CD4-positive, alpha-beta T cell (primary cell): ENCODE data around the gene GBP7. TPM values are rescaled to one million over a fixed set of nuclear protein-coding genes. Genes with fewer than 3 reads are reported as not detected.

Source experiments
- ATAC-seq: fragments of 200-7000 bp; cut with Tn5 transposase; one replicate; pipeline ENCODE4 v1.10.0; 2022; ENCODE audit warnings: mild to moderate bottlenecking; ENCODE audit not compliant: poor library complexity
- CTCF ChIA-PET: fragments of 350-600 bp; sonication (Branson Sonifier 250); formaldehyde crosslinking; loops from one replicate; lab custom pipeline; 2021; ENCODE audit warnings: antibody characterized with exemption, inconsistent platforms; lab: Charles Lee
- POLR2A ChIA-PET: fragments of 350-600 bp; sonication (Branson Sonifier 250); formaldehyde crosslinking; loops from one replicate; lab custom pipeline; 2021; ENCODE audit warnings: antibody characterized with exemption, inconsistent platforms; lab: Charles Lee
- DNase-seq, 14 experiments: peaks; one replicate each; pipeline ENCODE4 v3.0.0-alpha.2; 2013 to 2020; ENCODE audit warnings: mixed read lengths in 2 of 14
- H3K27ac ChIP-seq, 2 donors: one replicate each; pipeline versions ENCODE4 v1.5.1 to v1.7.0; 2013; ENCODE audit warnings: low read length in 2 of 2, low read depth in 1 of 2, mild to moderate bottlenecking in 1 of 2
- H3K27me3 ChIP-seq, 2 experiments: 1 replicate in 1 of 2; 2 replicates in 1 of 2; pipeline versions ENCODE4 v1.6.1 to v1.7.0; 2013; ENCODE audit warnings: low read length in 2 of 2, control low read depth in 1 of 2, mild to moderate bottlenecking in 1 of 2, moderate library complexity in 1 of 2; ENCODE audit not compliant: insufficient read depth in 2 of 2, control insufficient read depth in 1 of 2
- H3K36me3 ChIP-seq: one replicate; pipeline ENCODE4 v1.6.1; 2013; ENCODE audit warnings: low read length, control low read depth; ENCODE audit not compliant: insufficient read depth
- H3K4me1 ChIP-seq: one replicate; pipeline ENCODE4 v1.6.1; 2013; ENCODE audit warnings: low read length, control low read depth; ENCODE audit not compliant: insufficient read depth
- H3K4me3 ChIP-seq: one replicate; pipeline ENCODE4 v1.5.1; 2013; ENCODE audit warnings: mild to moderate bottlenecking, low read length, moderate library complexity
- H3K9me3 ChIP-seq, 2 experiments: 1 replicate in 1 of 2; 2 replicates in 1 of 2; pipeline versions ENCODE4 v1.6.1 to v1.7.0; 2013; ENCODE audit warnings: low read length in 2 of 2, mild to moderate bottlenecking in 2 of 2, control low read depth in 1 of 2, moderate library complexity in 1 of 2; ENCODE audit not compliant: control insufficient read depth in 1 of 2, insufficient read depth in 1 of 2
- H3K27ac Mint-ChIP-seq: one replicate; pipeline ENCODE4 v1.8.0; 2020; ENCODE audit warnings: mixed read lengths
- H3K27me3 Mint-ChIP-seq: one replicate; pipeline ENCODE4 v1.8.0; 2021; ENCODE audit warnings: mixed read lengths
- H3K36me3 Mint-ChIP-seq: one replicate; pipeline ENCODE4 v1.8.0; 2021; ENCODE audit warnings: low read depth, mixed read lengths
- H3K4me1 Mint-ChIP-seq: one replicate; pipeline ENCODE4 v1.8.0; 2021; ENCODE audit warnings: low read depth, mixed read lengths
- H3K4me3 Mint-ChIP-seq: one replicate; pipeline ENCODE4 v1.8.0; 2020; ENCODE audit warnings: mild to moderate bottlenecking, mixed read lengths
- H3K9me3 Mint-ChIP-seq: one replicate; pipeline ENCODE4 v1.8.0; 2020; ENCODE audit warnings: mixed read lengths
- intact Hi-C, 2 experiments: fragments of 100-400 bp; cut with DNase I in 1 of 2; cut with micrococcal nuclease in 1 of 2; formaldehyde crosslinking; loops; one replicate each; pipeline versions ENCODE4 v1.15.1 to v1.9.0; 2023 to 2025; cut with DNase I, micrococcal nuclease
- total RNA-seq, 174 experiments: library from RNA in 2 of 174; stranded (reverse) in 2 of 174; gene quantifications; one replicate each; pipeline ENCODE4 v1.2.3 and lab custom pipeline; 2021 to 2026
- TF ChIP-seq, protein P1 (sequence below): fragments of 200-600 bp; IDR thresholded peaks from one replicate; pipeline ENCODE4 v1.8.0; 2022; ENCODE audit warnings: antibody characterized with exemption, mild to moderate bottlenecking

The GBP7 gene
- total RNA-seq, 2 experiments from 2014 or later = not detected

DNA sequence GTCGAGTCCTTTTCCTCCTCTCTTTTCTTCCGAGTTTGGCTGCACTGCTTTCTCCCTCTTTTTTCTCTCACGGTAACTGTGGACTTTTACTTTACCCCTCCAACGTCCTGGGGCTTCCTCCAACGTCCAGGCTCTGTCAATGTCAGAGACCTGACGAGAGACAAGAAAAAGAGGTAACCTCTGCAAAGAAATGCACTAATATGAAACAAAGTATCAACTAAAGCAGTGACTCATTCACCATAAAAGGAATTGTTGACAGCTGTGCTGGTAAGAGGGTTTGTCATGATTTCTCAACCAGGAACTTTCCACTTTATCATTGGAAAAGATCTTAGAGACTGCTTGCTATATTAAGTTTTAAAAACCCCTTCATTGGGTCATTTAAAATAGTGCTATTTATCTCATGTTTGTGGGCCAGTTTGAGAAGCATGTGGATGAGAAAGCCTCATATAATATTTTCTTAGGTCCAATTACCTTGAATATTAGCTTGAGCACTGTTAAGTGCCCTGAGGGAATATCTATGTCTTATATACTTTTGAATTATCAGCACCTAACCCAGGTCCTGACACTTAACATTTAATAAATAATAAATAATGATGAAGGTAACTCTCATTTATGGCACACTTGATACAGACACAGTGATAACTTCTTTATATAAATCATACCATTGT lies 49.8 kb downstream of the GBP7 start, which contains the start of gene GBP2:
GBP2 (minus strand) TSS at position 202 of the 668 bp plus-strand sequence. CDS start 4,148 bp downstream, outside the sequence.
- Mint-ChIP-seq H3K4me1 (peaks cover 76% of the 10 kb centered on the region), H3K9me3 (no peaks in the 10 kb centered on the region), H3K27ac (peak within 1 kb of the TSS; percentile 96), H3K4me3 (peak within 1 kb of the TSS; percentile 100), H3K27me3 (no peaks in the 10 kb centered on the region), H3K36me3 (peaks cover 55% of the 10 kb centered on the region)
- Histone ChIP-seq H3K4me1 (peaks cover 23% of the 10 kb centered on the region), H3K4me3 (peak within 1 kb of the TSS; percentile 83), H3K9me3 (peaks cover 0 to 7% of the 10 kb centered on the region in 2 experiments), H3K27me3 (no peaks in the 10 kb centered on the region), H3K36me3 (peaks cover 10% of the 10 kb centered on the region), H3K27ac (peak within 1 kb of the TSS; percentile 51 to 86)
- POLR2A ChIA-PET = interaction anchor here (0.7 to 5.9 kb wide), 30 partner anchors 9 to 483 kb away, joined by 3 to 79 read pairs (median 7); partner anchors contain the start of genes GBP1, GBP3, GBP4 and GBP5
- CTCF ChIA-PET = interaction anchor here (0.7 to 3.3 kb wide), 6 partner anchors 9 to 236 kb away, joined by 3 to 10 read pairs (median 3); partner anchors contain the start of gene GBP4
- intact Hi-C loops = loop anchor here (1.0 to 2.0 kb wide), 3 partner anchors 74 to 232 kb away; no protein-coding TSS in a partner anchor
- DNase-seq (peak in 7 of 14 experiments; percentile 18 to 86 (median 41)), ATAC-seq (peak; percentile 81)
- TF ChIP-seq, protein P1, sequence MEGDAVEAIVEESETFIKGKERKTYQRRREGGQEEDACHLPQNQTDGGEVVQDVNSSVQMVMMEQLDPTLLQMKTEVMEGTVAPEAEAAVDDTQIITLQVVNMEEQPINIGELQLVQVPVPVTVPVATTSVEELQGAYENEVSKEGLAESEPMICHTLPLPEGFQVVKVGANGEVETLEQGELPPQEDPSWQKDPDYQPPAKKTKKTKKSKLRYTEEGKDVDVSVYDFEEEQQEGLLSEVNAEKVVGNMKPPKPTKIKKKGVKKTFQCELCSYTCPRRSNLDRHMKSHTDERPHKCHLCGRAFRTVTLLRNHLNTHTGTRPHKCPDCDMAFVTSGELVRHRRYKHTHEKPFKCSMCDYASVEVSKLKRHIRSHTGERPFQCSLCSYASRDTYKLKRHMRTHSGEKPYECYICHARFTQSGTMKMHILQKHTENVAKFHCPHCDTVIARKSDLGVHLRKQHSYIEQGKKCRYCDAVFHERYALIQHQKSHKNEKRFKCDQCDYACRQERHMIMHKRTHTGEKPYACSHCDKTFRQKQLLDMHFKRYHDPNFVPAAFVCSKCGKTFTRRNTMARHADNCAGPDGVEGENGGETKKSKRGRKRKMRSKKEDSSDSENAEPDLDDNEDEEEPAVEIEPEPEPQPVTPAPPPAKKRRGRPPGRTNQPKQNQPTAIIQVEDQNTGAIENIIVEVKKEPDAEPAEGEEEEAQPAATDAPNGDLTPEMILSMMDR = no peak

DNA sequence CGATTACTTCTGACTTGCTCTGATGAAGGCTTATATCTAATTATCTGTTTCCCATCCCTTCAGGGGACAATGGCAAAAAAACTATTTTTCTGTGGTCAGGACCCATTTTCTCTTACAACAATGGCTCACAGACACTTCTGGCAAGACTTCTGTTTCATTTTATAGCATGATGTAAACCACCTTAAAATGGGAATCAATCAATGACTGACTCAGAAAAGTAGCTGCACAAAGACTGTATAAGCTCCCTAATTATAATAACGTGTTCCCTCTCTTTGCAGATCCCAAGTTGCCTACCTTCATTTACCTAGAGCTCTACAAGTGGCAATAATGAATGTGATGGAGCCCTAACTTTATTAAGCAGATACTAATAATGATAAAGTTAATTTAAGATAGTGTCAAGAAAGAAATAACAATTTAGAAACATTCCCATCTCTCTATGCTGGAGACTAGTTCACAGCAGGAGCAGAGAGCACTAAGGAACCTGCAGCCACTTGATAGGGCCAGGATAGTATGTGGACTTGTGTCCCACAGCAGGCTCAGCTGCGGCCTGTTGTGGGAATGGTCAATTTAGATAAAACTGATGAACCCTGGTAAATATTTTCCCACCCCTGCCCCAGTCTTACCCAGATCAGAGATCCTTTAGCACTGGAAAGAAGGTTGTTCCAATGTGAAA lies 50.4 kb downstream of the GBP7 start:
- no peaks in the 10 kb centered on the region for H3K27me3 ChIP-seq
- CTCF ChIA-PET = interaction anchor here (1.1 to 3.3 kb wide), 3 partner anchors 40 to 236 kb away, joined by 3 to 10 read pairs (median 3); no protein-coding TSS in a partner anchor
- ATAC-seq = peak; percentile 9
- TF ChIP-seq, protein P1 = no peak
- H3K27ac ChIP-seq = peak overlapping the region; percentile 51 to 86
- H3K36me3 ChIP-seq = peaks cover 17% of the 10 kb centered on the region
- no peaks in the 10 kb centered on the region for H3K27me3 Mint-ChIP-seq
- intact Hi-C loops = no loop called here
- H3K9me3 ChIP-seq = peaks cover 0 to 7% of the 10 kb centered on the region in 2 experiments
- POLR2A ChIA-PET = interaction anchor here (0.6 to 5.9 kb wide), 19 partner anchors 9 to 233 kb away, joined by 3 to 79 read pairs (median 9); partner anchors contain the start of genes GBP1, GBP3, GBP4 and GBP5
- H3K9me3 Mint-ChIP-seq = no peaks in the 10 kb centered on the region
- H3K27ac Mint-ChIP-seq = peak overlapping the region; percentile 96
- H3K4me3 ChIP-seq = peak overlapping the region; percentile 83
- DNase-seq = peak in 3 of 14 experiments; percentile 13 to 47 (median 15)
- peak overlapping the region; percentile 100 for H3K4me3 Mint-ChIP-seq
- H3K4me1 Mint-ChIP-seq = peaks cover 75% of the 10 kb centered on the region
- peaks cover 57% of the 10 kb centered on the region for H3K36me3 Mint-ChIP-seq
- peaks cover 23% of the 10 kb centered on the region for H3K4me1 ChIP-seq

DNA sequence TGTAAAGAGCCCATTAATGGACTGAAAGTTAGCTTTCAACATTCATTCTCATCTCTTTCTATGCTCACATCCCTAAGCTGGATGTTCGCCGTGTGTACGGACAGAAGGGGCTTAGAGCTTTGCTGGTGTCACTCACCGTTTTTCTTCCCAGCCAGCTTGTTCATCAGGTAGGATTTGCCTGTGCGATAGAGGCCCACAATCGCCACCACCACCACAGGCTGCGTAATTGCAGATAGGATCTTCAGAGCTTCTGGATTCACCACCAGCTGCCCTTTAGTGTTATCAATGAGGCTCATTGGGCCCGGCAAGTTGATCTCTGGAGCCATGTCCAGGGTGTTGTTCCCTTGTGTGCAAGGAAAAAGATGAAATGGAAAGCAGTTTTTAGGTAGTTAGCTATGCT lies 54.2 kb downstream of the GBP7 start:
- Histone ChIP-seq H3K27ac (no peak overlapping the region), H3K4me3 (no peak overlapping the region), H3K27me3 (no peaks in the 10 kb centered on the region), H3K36me3 (peaks cover 54% of the 10 kb centered on the region), H3K9me3 (no peaks in the 10 kb centered on the region), H3K4me1 (peaks cover 6% of the 10 kb centered on the region)
- H3K27me3 Mint-ChIP-seq = no peaks in the 10 kb centered on the region
- ATAC-seq = no peak
- no peak for DNase-seq
- POLR2A ChIA-PET = interaction anchor here (0.6 to 2.0 kb wide), 3 partner anchors 9 to 236 kb away, joined by 3 to 5 read pairs (median 3); partner anchors contain the start of gene GBP4
- H3K36me3 Mint-ChIP-seq = peaks cover 42% of the 10 kb centered on the region
- CTCF ChIA-PET = no interaction called here
- peak overlapping the region; percentile 19 for H3K27ac Mint-ChIP-seq
- intact Hi-C loops = loop anchor here in 1 of 2 experiments (5.0 kb wide), 1 partner anchor 49 kb away; no protein-coding TSS in a partner anchor
- TF ChIP-seq, protein P1 = no peak
- H3K9me3 Mint-ChIP-seq = no peaks in the 10 kb centered on the region
- H3K4me3 Mint-ChIP-seq = no peak overlapping the region
- H3K4me1 Mint-ChIP-seq = peaks cover 47% of the 10 kb centered on the region
